ENCODE results near the gene HLA-DOA. TPM values are rescaled to one million over a fixed set of nuclear protein-coding genes. Genes with fewer than 3 reads are reported as not detected.

HLA-DOA gene
- 1 to 10 TPM; 1.3 to 3.0 TPM for total RNA-seq
- 1 to 10 TPM in 1 of 2 donors, under 1 TPM in 1; 0.69 to 1.9 TPM for polyA plus RNA-seq

DNA sequence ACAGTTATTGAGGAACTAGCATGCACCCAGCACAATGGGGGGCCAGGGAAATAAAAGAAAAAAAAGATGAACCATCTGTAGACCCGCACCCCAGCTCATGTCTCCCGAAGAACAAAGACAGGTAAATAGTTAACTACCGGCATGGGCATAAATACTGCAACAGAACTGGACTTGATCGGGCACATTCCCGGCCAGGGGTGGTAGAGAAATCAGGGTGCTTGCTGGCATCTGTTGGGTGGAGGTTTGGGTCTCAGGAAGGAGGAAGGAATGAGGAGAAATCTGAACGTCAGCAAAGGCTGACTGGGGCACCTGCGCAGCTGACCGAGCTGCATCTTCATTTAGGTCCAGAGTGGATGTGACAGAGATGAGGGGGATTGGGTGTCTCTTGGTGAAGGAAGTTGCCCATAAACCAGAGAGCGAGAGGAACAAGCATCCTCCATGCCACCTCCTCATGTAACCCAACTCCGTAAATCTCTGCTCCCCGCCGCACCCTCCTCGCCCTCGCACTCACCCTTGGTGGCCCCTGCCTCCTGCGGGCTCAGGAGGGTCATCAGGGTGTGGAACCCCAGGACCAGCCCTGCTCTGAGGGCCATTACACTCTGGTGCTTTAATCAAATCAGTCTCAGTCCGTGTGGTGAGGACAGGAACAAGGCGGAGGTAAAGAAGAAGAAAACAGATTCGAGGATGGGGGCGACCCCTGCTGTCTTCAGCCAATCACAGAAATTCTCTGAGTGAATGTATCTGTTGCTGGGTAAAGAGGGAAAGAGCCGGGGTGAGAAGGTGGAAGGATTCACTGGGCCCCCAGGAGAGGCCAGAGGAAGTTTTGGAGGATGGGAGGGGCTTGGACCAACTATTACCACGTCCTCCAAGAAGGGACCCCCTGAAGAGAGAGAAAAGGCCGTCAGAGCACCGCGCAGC lies at the start of gene HLA-DOA:
HLA-DOA (minus strand) TSS at position 648 of the 918 bp plus-strand sequence.
- Histone ChIP-seq H3K9ac (ENCODE audit: low read depth in 1 of 2, low read length in 2 of 2) (no peak within 1 kb of the TSS), H3K9me3 (ENCODE audit: control insufficient read depth in 4 of 4, low read length in 3 of 4) (no peaks in the 10 kb centered on the region), H3K4me1 (ENCODE audit: control insufficient read depth in 4 of 4, insufficient read depth in 4 of 4, low read length in 3 of 4) (no peaks in the 10 kb centered on the region), H3K36me3 (ENCODE audit: control insufficient read depth in 4 of 4, insufficient read depth in 3 of 4, low read depth in 1 of 4, low read length in 3 of 4) (no peaks in the 10 kb centered on the region), H3K4me3 (ENCODE audit: low read depth in 1 of 3, low read length in 3 of 3) (peak within 1 kb of the TSS in 2 of 3 donors; percentile 15 to 30), H3K27ac (ENCODE audit: low read depth in 1 of 2, low read length in 2 of 2) (peak within 1 kb of the TSS in 1 of 2 donors; percentile 32), H3K27me3 (ENCODE audit: control insufficient read depth in 4 of 4, insufficient read depth in 4 of 4, low read length in 3 of 4) (peaks cover 0 to 4% (median 0%) of the 10 kb centered on the region in 4 donors)
- 24% methylated on average over 24 of the region's 24 CpGs for WGBS
- TF ChIP-seq, protein P1, sequence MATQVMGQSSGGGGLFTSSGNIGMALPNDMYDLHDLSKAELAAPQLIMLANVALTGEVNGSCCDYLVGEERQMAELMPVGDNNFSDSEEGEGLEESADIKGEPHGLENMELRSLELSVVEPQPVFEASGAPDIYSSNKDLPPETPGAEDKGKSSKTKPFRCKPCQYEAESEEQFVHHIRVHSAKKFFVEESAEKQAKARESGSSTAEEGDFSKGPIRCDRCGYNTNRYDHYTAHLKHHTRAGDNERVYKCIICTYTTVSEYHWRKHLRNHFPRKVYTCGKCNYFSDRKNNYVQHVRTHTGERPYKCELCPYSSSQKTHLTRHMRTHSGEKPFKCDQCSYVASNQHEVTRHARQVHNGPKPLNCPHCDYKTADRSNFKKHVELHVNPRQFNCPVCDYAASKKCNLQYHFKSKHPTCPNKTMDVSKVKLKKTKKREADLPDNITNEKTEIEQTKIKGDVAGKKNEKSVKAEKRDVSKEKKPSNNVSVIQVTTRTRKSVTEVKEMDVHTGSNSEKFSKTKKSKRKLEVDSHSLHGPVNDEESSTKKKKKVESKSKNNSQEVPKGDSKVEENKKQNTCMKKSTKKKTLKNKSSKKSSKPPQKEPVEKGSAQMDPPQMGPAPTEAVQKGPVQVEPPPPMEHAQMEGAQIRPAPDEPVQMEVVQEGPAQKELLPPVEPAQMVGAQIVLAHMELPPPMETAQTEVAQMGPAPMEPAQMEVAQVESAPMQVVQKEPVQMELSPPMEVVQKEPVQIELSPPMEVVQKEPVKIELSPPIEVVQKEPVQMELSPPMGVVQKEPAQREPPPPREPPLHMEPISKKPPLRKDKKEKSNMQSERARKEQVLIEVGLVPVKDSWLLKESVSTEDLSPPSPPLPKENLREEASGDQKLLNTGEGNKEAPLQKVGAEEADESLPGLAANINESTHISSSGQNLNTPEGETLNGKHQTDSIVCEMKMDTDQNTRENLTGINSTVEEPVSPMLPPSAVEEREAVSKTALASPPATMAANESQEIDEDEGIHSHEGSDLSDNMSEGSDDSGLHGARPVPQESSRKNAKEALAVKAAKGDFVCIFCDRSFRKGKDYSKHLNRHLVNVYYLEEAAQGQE (IDR thresholded peaks at IDR 0.05): no peak
- TF ChIP-seq EGR1 (IDR thresholded peaks at IDR 0.05; ENCODE audit: low read depth in 2 of 2): no peak
- TF ChIP-seq, protein P2, sequence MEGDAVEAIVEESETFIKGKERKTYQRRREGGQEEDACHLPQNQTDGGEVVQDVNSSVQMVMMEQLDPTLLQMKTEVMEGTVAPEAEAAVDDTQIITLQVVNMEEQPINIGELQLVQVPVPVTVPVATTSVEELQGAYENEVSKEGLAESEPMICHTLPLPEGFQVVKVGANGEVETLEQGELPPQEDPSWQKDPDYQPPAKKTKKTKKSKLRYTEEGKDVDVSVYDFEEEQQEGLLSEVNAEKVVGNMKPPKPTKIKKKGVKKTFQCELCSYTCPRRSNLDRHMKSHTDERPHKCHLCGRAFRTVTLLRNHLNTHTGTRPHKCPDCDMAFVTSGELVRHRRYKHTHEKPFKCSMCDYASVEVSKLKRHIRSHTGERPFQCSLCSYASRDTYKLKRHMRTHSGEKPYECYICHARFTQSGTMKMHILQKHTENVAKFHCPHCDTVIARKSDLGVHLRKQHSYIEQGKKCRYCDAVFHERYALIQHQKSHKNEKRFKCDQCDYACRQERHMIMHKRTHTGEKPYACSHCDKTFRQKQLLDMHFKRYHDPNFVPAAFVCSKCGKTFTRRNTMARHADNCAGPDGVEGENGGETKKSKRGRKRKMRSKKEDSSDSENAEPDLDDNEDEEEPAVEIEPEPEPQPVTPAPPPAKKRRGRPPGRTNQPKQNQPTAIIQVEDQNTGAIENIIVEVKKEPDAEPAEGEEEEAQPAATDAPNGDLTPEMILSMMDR (IDR thresholded peaks at IDR 0.05; ENCODE audit: low read depth, low read length, missing input control): no peak
- DNase-seq (ENCODE audit: low spot score): no peak

DNA sequence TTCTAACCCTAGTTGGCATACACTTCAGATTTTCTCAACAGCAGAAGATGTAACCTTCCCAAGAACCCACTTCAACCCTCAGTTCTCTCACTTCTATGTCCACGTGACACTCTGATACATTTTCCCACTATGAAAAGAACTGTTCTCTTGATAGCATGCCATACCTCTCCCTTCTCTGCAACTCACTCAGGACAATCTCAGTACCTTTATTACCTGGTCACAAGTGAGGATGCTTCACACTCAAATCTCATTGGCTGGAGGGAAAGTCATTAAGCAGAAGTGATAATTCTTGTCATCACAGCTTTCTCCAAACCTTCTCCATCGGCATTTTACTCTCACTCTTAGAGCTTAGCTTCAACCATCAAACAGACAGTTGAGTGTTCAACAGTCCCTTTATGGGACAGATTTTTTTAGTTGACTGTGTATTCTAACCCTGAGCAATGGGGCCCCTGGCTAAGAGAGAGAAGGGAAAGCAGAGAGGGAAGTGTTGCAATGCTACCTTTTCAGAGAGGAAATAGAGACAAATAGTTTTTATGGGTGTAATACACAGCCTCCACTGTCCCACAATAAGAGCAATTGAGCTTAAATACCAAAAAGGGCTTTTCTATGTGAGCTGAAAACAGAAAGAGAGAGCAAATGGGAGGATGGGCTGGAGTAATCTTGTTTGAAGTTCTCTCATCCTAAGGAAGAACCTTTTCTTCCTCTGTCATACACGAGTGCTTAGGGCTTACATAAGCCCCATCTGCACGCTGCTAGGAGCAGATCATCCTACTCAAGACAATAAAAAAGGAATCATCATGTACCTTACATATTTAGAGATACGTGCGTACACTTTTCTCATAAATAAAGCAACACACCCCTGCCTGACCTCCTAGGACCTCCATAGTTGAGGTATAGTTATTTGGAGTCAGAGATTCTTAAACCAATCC lies 48.1 kb upstream of the HLA-DOA start:
- TF ChIP-seq EGR1 (IDR thresholded peaks at IDR 0.05; ENCODE audit: low read depth in 2 of 2) (no peak), HNF4A (conservative IDR thresholded peaks at IDR 0.05) (no peak), RAD21 (IDR thresholded peaks at IDR 0.05) (no peak), YY1 (IDR thresholded peaks at IDR 0.05) (no peak), SP1 (IDR thresholded peaks at IDR 0.05) (no peak), NR2F2 (IDR thresholded peaks at IDR 0.05) (no peak), GABPA (IDR thresholded peaks at IDR 0.05 in 1 of 2, conservative IDR thresholded peaks at IDR 0.05 in 1 of 2) (no peak), RXRA (IDR thresholded peaks at IDR 0.05) (no peak)
- TF ChIP-seq, protein P3, sequence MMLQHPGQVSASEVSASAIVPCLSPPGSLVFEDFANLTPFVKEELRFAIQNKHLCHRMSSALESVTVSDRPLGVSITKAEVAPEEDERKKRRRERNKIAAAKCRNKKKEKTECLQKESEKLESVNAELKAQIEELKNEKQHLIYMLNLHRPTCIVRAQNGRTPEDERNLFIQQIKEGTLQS (IDR thresholded peaks at IDR 0.05): no peak
- TF ChIP-seq, protein P2 (IDR thresholded peaks at IDR 0.05; ENCODE audit: low read depth, low read length, missing input control): no peak
- TF ChIP-seq, protein P4, sequence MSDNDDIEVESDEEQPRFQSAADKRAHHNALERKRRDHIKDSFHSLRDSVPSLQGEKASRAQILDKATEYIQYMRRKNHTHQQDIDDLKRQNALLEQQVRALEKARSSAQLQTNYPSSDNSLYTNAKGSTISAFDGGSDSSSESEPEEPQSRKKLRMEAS (IDR thresholded peaks at IDR 0.05): no peak
- DNase-seq (ENCODE audit: low spot score): no peak
- Histone ChIP-seq H3K4me1 (ENCODE audit: control insufficient read depth in 4 of 4, insufficient read depth in 4 of 4, low read length in 3 of 4) (peaks cover 0 to 6% (median 2%) of the 10 kb centered on the region in 4 donors), H3K9ac (ENCODE audit: low read depth in 1 of 2, low read length in 2 of 2) (no peak overlapping the region), H3K27ac (ENCODE audit: low read depth in 1 of 2, low read length in 2 of 2) (no peak overlapping the region), H3K27me3 (ENCODE audit: control insufficient read depth in 4 of 4, insufficient read depth in 4 of 4, low read length in 3 of 4) (no peaks in the 10 kb centered on the region), H3K4me3 (ENCODE audit: low read depth in 1 of 3, low read length in 3 of 3) (no peak overlapping the region), H3K9me3 (ENCODE audit: control insufficient read depth in 4 of 4, low read length in 3 of 4) (no peaks in the 10 kb centered on the region), H3K36me3 (ENCODE audit: control insufficient read depth in 4 of 4, insufficient read depth in 3 of 4, low read depth in 1 of 4, low read length in 3 of 4) (no peaks in the 10 kb centered on the region)
- WGBS: 52% methylated on average over 6 of the region's 6 CpGs

All from liver (tissue), 9 donors.